Astrocyte of the spinal cord (primary cell): Measurements from ENCODE around the gene ABT1.
A peak's percentile ranks its signal among the peaks of the same experiment; 100 is the strongest.

Experiments
- DNase-seq: peaks from one replicate; pipeline ENCODE4 v3.0.0; 2011; ENCODE audit warnings: low read depth, low spot score
- H3K4me3 ChIP-seq: 2 replicates; pipeline ENCODE4 v1.5.1; 2011; ENCODE audit warnings: low read depth, mild to moderate bottlenecking, low read length, moderate library complexity
- in situ Hi-C: cut with HindIII; loops from 2 replicates; pipeline ENCODE4 v1.10.0; 2017; ENCODE audit warnings: low sequenced_read_pairs
- TF ChIP-seq, protein P1 (sequence below): IDR thresholded peaks from 2 replicates; pipeline ENCODE4 v1.5.1; 2012; ENCODE audit warnings: low read depth, mild to moderate bottlenecking, low read length, inconsistent platforms

The ABT1 gene

GRCh38 chr6:26561533-26562466 is 35.0 kb upstream of the ABT1 start:
- in situ Hi-C loops: no loop called here
- no peak for DNase-seq
- no peak overlapping the region for H3K4me3 ChIP-seq
- TF ChIP-seq, protein P1, sequence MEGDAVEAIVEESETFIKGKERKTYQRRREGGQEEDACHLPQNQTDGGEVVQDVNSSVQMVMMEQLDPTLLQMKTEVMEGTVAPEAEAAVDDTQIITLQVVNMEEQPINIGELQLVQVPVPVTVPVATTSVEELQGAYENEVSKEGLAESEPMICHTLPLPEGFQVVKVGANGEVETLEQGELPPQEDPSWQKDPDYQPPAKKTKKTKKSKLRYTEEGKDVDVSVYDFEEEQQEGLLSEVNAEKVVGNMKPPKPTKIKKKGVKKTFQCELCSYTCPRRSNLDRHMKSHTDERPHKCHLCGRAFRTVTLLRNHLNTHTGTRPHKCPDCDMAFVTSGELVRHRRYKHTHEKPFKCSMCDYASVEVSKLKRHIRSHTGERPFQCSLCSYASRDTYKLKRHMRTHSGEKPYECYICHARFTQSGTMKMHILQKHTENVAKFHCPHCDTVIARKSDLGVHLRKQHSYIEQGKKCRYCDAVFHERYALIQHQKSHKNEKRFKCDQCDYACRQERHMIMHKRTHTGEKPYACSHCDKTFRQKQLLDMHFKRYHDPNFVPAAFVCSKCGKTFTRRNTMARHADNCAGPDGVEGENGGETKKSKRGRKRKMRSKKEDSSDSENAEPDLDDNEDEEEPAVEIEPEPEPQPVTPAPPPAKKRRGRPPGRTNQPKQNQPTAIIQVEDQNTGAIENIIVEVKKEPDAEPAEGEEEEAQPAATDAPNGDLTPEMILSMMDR: no peak

DNA sequence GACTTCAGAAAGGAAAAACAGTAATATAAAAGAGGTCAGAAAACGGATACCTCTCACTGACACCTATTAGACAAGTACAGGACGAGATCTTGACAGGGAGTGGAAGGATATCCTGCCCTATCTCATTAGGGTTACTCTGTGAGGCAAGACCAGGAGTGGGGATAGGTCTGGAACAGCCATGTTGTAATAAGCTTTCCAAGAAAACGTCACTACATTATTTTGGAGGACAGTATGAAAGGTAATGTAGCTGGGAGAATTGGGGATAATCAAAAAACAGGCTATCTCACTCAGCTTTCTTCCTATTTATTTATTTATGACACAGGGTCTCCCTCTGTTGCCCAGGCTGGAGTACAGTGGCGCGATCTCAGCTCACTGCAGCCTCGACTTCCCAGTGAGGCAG is 33.3 kb upstream of the ABT1 start:
- TF ChIP-seq, protein P1: no peak
- no peak overlapping the region for H3K4me3 ChIP-seq
- in situ Hi-C loops: no loop called here
- no peak for DNase-seq

DNA sequence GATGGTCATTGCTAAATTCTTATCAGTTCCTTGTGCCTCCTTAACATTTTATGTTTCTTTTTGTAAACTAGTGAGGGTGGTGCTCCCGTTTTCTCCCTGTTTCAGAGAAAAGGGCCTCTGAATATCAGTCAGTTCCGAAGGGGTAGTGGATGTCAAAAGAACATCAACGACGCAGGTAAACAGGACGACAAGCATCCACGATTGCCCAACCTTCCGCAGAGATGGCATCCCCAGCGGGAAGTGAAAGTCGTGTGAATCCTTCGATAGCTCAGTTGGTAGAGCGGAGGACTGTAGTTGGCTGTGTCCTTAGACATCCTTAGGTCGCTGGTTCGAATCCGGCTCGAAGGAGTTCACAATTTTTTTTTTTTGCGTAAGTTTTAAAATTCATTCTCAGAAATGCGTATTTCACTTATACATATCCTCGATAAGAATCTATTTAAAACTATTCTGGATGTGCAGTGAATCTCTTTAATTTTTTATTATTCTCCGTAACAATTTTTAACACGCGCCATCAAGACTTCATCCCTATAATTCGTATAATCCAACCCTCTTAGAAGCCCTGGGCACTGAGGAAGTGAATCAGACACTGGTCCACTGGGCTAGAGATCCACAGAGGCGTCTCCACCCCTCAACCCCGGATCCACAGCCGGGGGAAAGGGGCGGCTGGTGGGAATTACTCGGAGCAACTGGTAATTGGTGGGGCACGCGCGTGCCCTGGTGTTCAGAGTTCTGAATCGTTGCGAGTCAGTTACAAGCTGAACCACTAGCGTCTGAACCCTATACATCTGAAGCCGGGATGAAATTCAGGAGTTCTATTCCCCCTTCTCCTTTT is 27.9 kb upstream of the ABT1 start:
- peak; percentile 93 for DNase-seq
- TF ChIP-seq, protein P1: peak; percentile 37
- H3K4me3 ChIP-seq: peak overlapping the region; percentile 74
- in situ Hi-C loops: no loop called here

DNA sequence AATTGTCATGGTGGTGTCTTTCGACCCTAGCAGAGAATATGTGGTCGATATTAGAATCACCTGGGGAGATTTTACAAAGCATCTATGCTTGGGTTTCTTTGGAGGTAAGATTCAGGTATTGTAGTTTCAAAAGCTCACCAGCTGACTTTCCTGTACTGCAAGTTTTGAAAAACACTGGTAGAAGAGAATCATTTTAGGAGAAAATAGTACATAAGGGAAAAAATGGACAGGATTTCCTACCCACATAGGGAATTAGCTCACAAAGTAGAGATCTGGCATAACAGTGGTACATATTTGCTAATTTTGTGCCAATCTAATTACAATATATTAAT is 27.4 kb upstream of the ABT1 start:
- in situ Hi-C loops: no loop called here
- H3K4me3 ChIP-seq: peak overlapping the region; percentile 74
- TF ChIP-seq, protein P1: no peak
- DNase-seq: no peak

GRCh38 chr6:26570027-26570809 is 26.5 kb upstream of the ABT1 start:
- no peak for DNase-seq
- TF ChIP-seq, protein P1: no peak
- H3K4me3 ChIP-seq: no peak overlapping the region
- in situ Hi-C loops: no loop called here
